T-helper 1 cell treated with Interleukin-12 subunit alpha and Interleukin-12 subunit beta and Interleukin-4 antibody, amounts not matched to agents 30 μg/mL and 1 μg/mL, for 36 hours (primary cell): ENCODE data around the gene CTNNBIP1.

Experiments used
- H3K27ac Mint-ChIP-seq: one replicate; pipeline ENCODE4 v1.8.0; 2021; ENCODE audit warnings: mild to moderate bottlenecking, mixed read lengths
- H3K27me3 Mint-ChIP-seq: one replicate; pipeline ENCODE4 v1.8.0; 2021; ENCODE audit warnings: low read depth, mixed read lengths
- H3K36me3 Mint-ChIP-seq: one replicate; pipeline ENCODE4 v1.8.0; 2021; ENCODE audit warnings: low read depth, mixed read lengths
- H3K4me1 Mint-ChIP-seq: one replicate; pipeline ENCODE4 v1.8.0; 2021; ENCODE audit warnings: low read depth, mixed read lengths
- H3K4me3 Mint-ChIP-seq: one replicate; pipeline ENCODE4 v1.8.0; 2021; ENCODE audit warnings: mild to moderate bottlenecking, moderate library complexity, mixed read lengths
- H3K9me3 Mint-ChIP-seq: one replicate; pipeline ENCODE4 v1.8.0; 2021; ENCODE audit warnings: mixed read lengths

CTNNBIP1 gene

DNA sequence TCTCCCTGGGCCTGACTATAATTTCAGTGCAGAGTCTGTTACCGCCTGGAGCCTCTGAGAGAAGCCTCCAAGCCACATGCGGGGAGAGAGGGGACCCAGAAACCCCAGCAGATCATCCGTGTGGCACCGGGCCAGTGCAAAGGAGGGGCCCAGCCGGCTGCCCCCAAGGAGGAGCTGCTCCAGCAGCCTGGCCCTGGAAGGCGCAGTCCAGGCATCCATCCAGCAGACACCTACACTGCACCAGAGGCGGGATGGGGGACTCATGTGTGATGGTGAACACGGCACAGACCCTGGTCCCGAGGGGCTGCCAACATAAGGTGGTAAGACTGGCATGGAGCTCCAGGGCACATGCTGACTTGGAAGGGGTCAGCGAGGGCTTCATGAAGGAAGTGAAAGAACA is 46.7 kb downstream of the CTNNBIP1 start:
- no peaks in the 10 kb centered on the region for H3K27me3 Mint-ChIP-seq
- H3K9me3 Mint-ChIP-seq, result peaks cover 2% of the 10 kb centered on the region
- no peaks in the 10 kb centered on the region for H3K36me3 Mint-ChIP-seq
- no peak overlapping the region for H3K4me3 Mint-ChIP-seq
- H3K27ac Mint-ChIP-seq, result no peak overlapping the region
- H3K4me1 Mint-ChIP-seq, result peaks cover 11% of the 10 kb centered on the region

DNA sequence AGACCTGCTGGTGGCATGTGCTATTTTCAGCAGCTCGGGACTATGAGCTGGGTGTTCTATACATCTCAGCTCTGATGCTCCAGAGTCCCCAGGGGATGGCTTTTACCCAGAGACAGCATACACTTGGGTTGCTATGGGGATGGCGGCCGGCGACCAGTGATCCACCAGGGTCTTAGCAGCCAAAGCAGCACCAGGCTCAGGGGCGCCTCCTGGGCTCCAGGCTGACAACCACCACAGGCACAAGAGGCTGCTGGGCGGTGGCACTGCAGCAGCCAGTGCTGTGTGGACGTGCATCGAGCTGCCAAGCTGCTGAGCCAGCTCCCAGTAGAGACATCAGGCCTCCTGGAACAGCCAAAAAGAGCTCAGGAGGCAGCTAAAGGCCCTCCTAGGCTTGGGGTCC is 48.7 kb downstream of the CTNNBIP1 start:
- Mint-ChIP-seq H3K27me3 (no peaks in the 10 kb centered on the region), H3K4me3 (no peak overlapping the region), H3K36me3 (no peaks in the 10 kb centered on the region), H3K9me3 (peaks cover 5% of the 10 kb centered on the region), H3K4me1 (peaks cover 12% of the 10 kb centered on the region), H3K27ac (no peak overlapping the region)

DNA sequence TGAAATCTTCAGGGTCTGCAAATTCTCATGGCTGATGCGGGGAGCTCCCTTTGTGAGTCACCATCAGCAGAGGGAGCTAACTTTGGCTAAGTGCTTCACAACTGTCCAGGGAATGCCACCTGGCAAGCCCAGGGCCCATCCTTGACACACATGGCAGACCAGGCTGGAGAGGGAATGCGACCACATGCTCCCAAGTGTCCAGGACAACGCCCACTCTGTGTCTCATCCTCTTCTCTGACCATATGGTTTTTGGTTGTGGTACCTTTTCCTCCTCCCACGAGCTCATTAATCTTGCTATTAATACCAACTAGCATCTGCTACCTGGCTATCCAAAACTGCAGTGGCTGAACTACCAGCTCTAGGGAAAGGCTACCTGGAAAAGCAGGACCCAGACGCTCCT is 49.2 kb downstream of the CTNNBIP1 start:
- Mint-ChIP-seq H3K4me1 (peaks cover 12% of the 10 kb centered on the region), H3K4me3 (no peak overlapping the region), H3K27ac (no peak overlapping the region), H3K36me3 (no peaks in the 10 kb centered on the region), H3K9me3 (peaks cover 5% of the 10 kb centered on the region), H3K27me3 (no peaks in the 10 kb centered on the region)

GRCh38 chr1:9859281-9860014 is 50.6 kb downstream of the CTNNBIP1 start:
- Mint-ChIP-seq H3K27me3 (no peaks in the 10 kb centered on the region), H3K4me3 (no peak overlapping the region), H3K27ac (no peak overlapping the region), H3K36me3 (peaks cover 2% of the 10 kb centered on the region), H3K4me1 (peaks cover 12% of the 10 kb centered on the region), H3K9me3 (peaks cover 5% of the 10 kb centered on the region)

DNA sequence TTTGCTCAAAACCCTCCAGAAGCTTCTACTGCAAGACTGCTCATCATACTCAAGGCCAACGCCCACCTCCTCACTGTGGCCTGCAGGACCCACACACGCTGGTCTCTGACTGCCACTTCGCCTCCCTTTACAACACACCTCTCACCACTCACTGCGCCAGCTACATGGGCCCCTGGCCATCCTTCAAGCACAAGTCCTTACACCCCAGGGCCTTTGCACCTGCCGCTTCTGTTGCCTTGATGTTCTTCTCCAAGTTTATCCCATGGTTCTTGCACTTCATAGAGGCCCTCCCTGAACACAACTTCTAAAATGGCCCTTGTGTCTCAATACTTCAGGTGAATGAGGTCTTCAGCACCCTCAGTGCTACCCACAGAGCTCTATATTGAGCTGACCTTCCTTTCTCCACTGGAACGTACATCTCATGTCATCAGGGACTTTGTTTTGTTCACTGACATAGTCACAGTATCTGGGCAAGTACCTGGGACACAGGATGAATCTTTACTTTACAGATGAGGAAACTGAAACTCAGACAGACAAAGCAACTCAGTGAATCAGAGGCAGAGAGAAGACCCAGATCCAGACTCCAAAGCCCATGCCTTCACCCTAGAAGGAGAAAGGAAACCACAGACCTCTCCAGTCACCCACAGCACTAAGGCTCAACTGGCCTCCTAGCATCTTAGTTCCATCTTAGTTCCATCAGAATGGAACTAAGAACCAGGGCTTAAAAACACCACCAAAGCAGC is 51.6 kb downstream of the CTNNBIP1 start:
- Mint-ChIP-seq H3K4me1 (peaks cover 12% of the 10 kb centered on the region), H3K27me3 (no peaks in the 10 kb centered on the region), H3K9me3 (peaks cover 10% of the 10 kb centered on the region), H3K27ac (peak overlapping the region; percentile 1), H3K36me3 (peaks cover 6% of the 10 kb centered on the region), H3K4me3 (no peak overlapping the region)

DNA sequence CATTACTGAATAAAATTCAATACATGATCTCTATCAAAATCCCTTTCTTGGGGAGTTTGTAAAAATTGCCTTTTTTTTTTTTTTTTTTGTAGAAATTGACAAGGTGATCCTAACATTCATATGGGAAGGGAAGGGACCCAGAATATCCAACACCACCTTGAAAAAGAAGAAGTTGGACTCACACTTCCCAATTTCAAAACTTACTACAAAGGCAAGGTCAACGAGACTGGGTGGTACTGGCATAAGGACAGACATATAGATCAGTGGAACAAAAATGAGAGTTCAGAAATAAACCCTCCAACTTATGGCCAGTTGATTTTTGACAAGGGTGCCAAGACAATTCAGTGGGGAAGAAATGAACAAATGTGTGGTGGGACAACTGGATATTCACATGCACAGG is 54.9 kb downstream of the CTNNBIP1 start:
- H3K27ac Mint-ChIP-seq, result no peak overlapping the region
- H3K9me3 Mint-ChIP-seq, result peaks cover 11% of the 10 kb centered on the region
- peaks cover 8% of the 10 kb centered on the region for H3K27me3 Mint-ChIP-seq
- H3K4me3 Mint-ChIP-seq, result no peak overlapping the region
- peaks cover 6% of the 10 kb centered on the region for H3K36me3 Mint-ChIP-seq
- H3K4me1 Mint-ChIP-seq, result peaks cover 14% of the 10 kb centered on the region

DNA sequence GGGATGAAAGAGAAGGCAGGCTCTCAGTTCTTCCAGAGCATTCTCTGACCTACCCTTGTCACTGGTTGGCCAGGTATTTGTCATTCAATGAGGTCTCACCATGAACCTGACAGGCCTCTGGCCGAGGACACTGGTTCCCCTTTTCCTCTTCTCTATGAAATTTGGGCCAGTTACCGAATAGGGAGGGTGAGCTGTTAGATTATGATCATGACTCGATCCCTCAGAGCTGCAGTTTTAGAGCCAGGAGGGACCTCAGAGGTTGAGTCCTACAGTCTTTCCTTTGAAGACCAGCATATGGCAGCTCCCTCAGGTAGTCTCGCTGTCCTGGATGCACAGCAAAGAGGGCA is 56.8 kb downstream of the CTNNBIP1 start:
- Mint-ChIP-seq H3K9me3 (peaks cover 7% of the 10 kb centered on the region), H3K27me3 (peaks cover 11% of the 10 kb centered on the region), H3K4me3 (no peak overlapping the region), H3K4me1 (peaks cover 7% of the 10 kb centered on the region), H3K36me3 (peaks cover 6% of the 10 kb centered on the region), H3K27ac (no peak overlapping the region)

DNA sequence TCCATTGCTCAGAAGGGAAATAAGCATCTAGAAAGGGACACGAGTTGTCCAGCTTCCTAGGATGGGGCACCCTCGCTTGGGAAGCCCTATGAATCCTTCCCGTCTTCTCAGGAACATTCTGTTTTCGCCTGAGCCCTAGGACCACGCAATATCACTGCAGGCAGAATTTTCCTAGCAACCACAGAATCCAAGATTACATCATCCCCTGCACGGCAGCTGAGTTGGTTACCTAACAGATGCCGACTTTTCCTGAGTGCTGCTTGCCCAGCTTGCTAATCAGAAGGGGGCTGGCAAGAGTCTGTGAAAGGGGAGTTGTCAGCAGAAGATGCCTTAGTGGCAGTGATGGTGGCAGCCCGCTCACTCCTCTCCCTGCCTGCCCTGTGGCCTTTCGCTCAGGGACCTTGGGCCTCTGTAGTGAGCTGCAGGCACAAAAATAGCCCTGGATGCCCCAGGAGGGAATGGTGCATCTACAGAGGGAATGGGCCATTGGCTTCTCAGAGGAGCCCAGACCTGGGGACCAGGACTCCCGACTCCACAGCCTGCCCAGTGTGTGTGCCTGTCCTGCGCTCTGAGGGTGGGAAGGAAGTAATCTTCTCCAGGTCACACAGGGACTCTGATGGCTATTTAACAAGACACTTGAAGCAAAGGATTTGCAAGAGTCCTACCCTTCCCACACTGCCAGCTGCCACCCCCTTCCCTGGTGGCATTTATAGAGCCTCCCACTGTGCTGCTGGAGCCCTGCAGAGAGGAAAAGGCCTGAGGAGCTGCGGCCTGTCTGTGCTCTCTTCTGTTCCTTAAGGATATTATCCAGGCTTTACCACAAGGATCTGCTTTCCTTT is 57.4 kb downstream of the CTNNBIP1 start:
- peaks cover 6% of the 10 kb centered on the region for H3K36me3 Mint-ChIP-seq
- H3K4me3 Mint-ChIP-seq, result no peak overlapping the region
- no peak overlapping the region for H3K27ac Mint-ChIP-seq
- H3K9me3 Mint-ChIP-seq, result peaks cover 6% of the 10 kb centered on the region
- peaks cover 5% of the 10 kb centered on the region for H3K4me1 Mint-ChIP-seq
- peaks cover 11% of the 10 kb centered on the region for H3K27me3 Mint-ChIP-seq

- no peak overlapping the region for H3K27ac Mint-ChIP-seq
- no peak overlapping the region for H3K4me3 Mint-ChIP-seq
- H3K27me3 Mint-ChIP-seq, result peaks cover 11% of the 10 kb centered on the region
- peaks cover 6% of the 10 kb centered on the region for H3K9me3 Mint-ChIP-seq
- peaks cover 5% of the 10 kb centered on the region for H3K4me1 Mint-ChIP-seq
- peaks cover 6% of the 10 kb centered on the region for H3K36me3 Mint-ChIP-seq
Measured at GRCh38 chr1:9852004-9852403, 58.1 kb downstream of the CTNNBIP1 start.

- Mint-ChIP-seq H3K36me3 (peaks cover 6% of the 10 kb centered on the region), H3K4me3 (peak overlapping the region; percentile 72), H3K4me1 (peaks cover 5% of the 10 kb centered on the region), H3K9me3 (peaks cover 6% of the 10 kb centered on the region), H3K27me3 (peaks cover 15% of the 10 kb centered on the region), H3K27ac (no peak overlapping the region)
Measured at GRCh38 chr1:9850442-9851162, 59.5 kb downstream of the CTNNBIP1 start.

GRCh38 chr1:9849691-9850441 is 60.2 kb downstream of the CTNNBIP1 start:
- Mint-ChIP-seq H3K4me1 (peaks cover 5% of the 10 kb centered on the region), H3K27me3 (peaks cover 15% of the 10 kb centered on the region), H3K4me3 (peak overlapping the region; percentile 29), H3K27ac (no peak overlapping the region), H3K36me3 (peaks cover 4% of the 10 kb centered on the region), H3K9me3 (peaks cover 6% of the 10 kb centered on the region)

DNA sequence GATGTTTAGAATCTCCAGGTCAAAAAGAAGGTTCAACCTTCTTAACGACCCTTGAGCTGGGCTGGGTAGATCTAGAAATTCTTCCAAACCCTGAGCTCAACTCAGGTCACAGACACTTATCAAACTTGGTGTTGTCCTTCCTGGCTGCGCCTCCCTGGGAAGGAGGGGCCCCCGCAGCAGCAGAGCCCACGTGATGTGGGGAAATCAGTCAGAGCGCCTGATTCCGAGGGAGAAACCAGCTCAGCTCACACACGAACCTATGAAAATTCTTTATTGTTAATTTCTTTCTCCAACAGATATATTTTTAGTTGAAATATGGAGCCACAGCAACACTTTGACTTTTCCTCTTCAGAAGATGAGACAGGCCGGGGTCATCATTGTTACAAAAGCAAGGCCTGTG is 62.0 kb downstream of the CTNNBIP1 start:
- Mint-ChIP-seq H3K36me3 (no peaks in the 10 kb centered on the region), H3K27ac (no peak overlapping the region)

DNA sequence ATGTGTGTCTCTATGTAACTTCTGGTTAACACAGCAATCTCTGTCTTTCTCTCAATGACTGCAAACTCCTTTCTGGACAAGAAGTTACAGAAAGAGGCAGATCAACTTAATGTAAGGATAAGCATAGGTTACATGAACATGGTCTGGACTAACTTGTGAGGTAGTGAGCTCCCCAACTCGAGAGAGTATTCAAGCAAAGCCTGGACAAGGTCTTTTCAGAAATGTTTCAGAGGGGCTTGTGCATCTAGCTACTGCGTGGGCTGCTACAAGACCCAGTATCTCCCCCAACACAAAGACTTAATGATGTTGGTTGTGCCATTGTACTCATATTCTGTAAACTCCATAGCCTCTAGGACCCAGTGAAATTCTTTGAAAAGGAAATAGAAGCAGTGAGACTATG is 62.8 kb downstream of the CTNNBIP1 start:
- Mint-ChIP-seq H3K27ac (no peak overlapping the region), H3K9me3 (no peaks in the 10 kb centered on the region), H3K27me3 (peaks cover 15% of the 10 kb centered on the region), H3K4me3 (no peak overlapping the region), H3K4me1 (peaks cover 5% of the 10 kb centered on the region), H3K36me3 (no peaks in the 10 kb centered on the region)

More for the DNA sequence above, 62.0 kb downstream of the CTNNBIP1 start:
- H3K9me3 Mint-ChIP-seq, result no peaks in the 10 kb centered on the region
- peaks cover 15% of the 10 kb centered on the region for H3K27me3 Mint-ChIP-seq
- H3K4me3 Mint-ChIP-seq, result no peak overlapping the region
- peaks cover 5% of the 10 kb centered on the region for H3K4me1 Mint-ChIP-seq
